Measurements from ENCODE around the gene EEF1AKMT2. TPM values are rescaled to one million over a fixed set of nuclear protein-coding genes. Genes with fewer than 3 reads are reported as not detected.

Gene EEF1AKMT2
- total and polyA plus RNA-seq, 2 of the 13 experiments (the other 11 are each of a cell fraction or from before 2014, with no cell fraction given), result 11.3 to 19.3 TPM

DNA sequence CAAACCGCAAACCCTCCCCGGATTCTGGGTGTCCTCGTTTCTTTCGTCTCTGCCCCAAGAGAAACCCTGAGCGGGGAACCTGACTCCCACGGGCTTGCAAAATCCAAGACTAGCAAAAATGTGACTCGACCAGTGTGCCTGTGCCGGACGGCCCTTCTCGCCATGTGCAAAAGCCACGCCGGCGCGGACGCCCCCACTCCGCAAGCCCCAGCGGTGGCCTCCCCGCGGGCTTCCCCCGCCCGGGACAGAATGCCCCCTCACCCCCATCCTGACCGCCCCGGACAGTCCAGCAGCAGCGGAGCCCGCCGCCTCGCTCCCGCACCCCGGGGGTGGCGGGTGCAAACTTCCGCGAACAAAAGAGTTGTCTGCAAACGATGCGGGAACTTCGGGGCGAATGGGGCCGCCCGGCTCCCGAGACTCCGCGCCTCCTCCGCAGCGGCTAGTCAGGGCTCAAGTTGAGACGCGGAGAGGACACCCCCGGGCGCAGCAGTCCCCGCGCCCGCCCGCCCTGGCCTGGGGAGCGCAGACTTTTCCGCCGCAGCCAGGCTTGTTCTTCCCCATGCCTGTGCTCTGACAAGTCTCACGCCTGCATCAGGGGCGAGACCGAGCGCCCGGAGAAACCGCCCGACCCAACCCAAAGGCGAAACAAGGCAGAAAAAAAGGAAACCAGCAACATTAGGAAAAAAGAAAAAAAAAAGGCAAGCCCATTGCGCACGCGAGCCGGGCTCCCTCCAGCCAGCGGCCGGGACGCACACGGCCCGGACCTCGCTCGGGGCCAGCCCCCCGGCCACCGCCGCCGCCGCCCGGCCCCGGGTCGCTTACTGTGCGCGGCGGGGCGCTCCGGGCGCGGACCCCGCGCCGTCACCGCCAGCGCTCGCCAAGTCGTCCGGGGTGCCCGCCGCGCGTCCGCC lies 48.2 kb downstream of the EEF1AKMT2 start (continued):
- TF ChIP-seq KDM3A (CRISPR knock-in tag; IDR thresholded peaks at IDR 0.05; ENCODE audit: low read depth) (no peak), CHD2 (IDR thresholded peaks at IDR 0.05; ENCODE audit: low read depth, low read length) (no peak), HMG20B (CRISPR knock-in tag; conservative IDR thresholded peaks at IDR 0.05) (no peak), ZFP41 (CRISPR knock-in tag; IDR thresholded peaks at IDR 0.05; ENCODE audit: borderline replicate concordance) (no peak), ZNF841 (CRISPR knock-in tag; IDR thresholded peaks at IDR 0.05; ENCODE audit: borderline replicate concordance) (no peak), NR2F2 (IDR thresholded peaks at IDR 0.05; ENCODE audit: borderline replicate concordance, low read depth) (no peak), ZNF224 (CRISPR knock-in tag; IDR thresholded peaks at IDR 0.05) (no peak), SAP130 (CRISPR knock-in tag; IDR thresholded peaks at IDR 0.05; ENCODE audit: low read depth) (no peak), ZNF160 (CRISPR knock-in tag; IDR thresholded peaks at IDR 0.05) (no peak), ZNF263 (CRISPR knock-in tag; IDR thresholded peaks at IDR 0.05) (no peak), KLF11 (CRISPR knock-in tag; IDR thresholded peaks at IDR 0.05) (no peak), MED1 (CRISPR knock-in tag; IDR thresholded peaks at IDR 0.05) (no peak), MYC (CRISPR knock-in tag; IDR thresholded peaks at IDR 0.05; ENCODE audit: borderline replicate concordance) (peak; percentile 57), ZNF792 (CRISPR knock-in tag; IDR thresholded peaks at IDR 0.05) (no peak), RFXANK (CRISPR knock-in tag; IDR thresholded peaks at IDR 0.05) (no peak), ATM (IDR thresholded peaks at IDR 0.05; ENCODE audit: borderline replicate concordance) (no peak)
- TF ChIP-seq, protein P1, sequence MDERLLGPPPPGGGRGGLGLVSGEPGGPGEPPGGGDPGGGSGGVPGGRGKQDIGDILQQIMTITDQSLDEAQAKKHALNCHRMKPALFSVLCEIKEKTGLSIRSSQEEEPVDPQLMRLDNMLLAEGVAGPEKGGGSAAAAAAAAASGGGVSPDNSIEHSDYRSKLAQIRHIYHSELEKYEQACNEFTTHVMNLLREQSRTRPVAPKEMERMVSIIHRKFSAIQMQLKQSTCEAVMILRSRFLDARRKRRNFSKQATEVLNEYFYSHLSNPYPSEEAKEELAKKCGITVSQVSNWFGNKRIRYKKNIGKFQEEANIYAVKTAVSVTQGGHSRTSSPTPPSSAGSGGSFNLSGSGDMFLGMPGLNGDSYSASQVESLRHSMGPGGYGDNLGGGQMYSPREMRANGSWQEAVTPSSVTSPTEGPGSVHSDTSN (CRISPR knock-in tag; IDR thresholded peaks at IDR 0.05), result no peak
- TF ChIP-seq, protein P2, sequence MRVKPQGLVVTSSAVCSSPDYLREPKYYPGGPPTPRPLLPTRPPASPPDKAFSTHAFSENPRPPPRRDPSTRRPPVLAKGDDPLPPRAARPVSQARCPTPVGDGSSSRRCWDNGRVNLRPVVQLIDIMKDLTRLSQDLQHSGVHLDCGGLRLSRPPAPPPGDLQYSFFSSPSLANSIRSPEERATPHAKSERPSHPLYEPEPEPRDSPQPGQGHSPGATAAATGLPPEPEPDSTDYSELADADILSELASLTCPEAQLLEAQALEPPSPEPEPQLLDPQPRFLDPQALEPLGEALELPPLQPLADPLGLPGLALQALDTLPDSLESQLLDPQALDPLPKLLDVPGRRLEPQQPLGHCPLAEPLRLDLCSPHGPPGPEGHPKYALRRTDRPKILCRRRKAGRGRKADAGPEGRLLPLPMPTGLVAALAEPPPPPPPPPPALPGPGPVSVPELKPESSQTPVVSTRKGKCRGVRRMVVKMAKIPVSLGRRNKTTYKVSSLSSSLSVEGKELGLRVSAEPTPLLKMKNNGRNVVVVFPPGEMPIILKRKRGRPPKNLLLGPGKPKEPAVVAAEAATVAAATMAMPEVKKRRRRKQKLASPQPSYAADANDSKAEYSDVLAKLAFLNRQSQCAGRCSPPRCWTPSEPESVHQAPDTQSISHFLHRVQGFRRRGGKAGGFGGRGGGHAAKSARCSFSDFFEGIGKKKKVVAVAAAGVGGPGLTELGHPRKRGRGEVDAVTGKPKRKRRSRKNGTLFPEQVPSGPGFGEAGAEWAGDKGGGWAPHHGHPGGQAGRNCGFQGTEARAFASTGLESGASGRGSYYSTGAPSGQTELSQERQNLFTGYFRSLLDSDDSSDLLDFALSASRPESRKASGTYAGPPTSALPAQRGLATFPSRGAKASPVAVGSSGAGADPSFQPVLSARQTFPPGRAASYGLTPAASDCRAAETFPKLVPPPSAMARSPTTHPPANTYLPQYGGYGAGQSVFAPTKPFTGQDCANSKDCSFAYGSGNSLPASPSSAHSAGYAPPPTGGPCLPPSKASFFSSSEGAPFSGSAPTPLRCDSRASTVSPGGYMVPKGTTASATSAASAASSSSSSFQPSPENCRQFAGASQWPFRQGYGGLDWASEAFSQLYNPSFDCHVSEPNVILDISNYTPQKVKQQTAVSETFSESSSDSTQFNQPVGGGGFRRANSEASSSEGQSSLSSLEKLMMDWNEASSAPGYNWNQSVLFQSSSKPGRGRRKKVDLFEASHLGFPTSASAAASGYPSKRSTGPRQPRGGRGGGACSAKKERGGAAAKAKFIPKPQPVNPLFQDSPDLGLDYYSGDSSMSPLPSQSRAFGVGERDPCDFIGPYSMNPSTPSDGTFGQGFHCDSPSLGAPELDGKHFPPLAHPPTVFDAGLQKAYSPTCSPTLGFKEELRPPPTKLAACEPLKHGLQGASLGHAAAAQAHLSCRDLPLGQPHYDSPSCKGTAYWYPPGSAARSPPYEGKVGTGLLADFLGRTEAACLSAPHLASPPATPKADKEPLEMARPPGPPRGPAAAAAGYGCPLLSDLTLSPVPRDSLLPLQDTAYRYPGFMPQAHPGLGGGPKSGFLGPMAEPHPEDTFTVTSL (CRISPR knock-in tag; IDR thresholded peaks at IDR 0.05; ENCODE audit: borderline replicate concordance), result no peak
- TF ChIP-seq, protein P3, sequence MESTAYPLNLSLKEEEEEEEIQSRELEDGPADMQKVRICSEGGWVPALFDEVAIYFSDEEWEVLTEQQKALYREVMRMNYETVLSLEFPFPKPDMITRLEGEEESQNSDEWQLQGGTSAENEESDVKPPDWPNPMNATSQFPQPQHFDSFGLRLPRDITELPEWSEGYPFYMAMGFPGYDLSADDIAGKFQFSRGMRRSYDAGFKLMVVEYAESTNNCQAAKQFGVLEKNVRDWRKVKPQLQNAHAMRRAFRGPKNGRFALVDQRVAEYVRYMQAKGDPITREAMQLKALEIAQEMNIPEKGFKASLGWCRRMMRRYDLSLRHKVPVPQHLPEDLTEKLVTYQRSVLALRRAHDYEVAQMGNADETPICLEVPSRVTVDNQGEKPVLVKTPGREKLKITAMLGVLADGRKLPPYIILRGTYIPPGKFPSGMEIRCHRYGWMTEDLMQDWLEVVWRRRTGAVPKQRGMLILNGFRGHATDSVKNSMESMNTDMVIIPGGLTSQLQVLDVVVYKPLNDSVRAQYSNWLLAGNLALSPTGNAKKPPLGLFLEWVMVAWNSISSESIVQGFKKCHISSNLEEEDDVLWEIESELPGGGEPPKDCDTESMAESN (CRISPR knock-in tag; conservative IDR thresholded peaks at IDR 0.05), result no peak
- TF ChIP-seq, protein P4, sequence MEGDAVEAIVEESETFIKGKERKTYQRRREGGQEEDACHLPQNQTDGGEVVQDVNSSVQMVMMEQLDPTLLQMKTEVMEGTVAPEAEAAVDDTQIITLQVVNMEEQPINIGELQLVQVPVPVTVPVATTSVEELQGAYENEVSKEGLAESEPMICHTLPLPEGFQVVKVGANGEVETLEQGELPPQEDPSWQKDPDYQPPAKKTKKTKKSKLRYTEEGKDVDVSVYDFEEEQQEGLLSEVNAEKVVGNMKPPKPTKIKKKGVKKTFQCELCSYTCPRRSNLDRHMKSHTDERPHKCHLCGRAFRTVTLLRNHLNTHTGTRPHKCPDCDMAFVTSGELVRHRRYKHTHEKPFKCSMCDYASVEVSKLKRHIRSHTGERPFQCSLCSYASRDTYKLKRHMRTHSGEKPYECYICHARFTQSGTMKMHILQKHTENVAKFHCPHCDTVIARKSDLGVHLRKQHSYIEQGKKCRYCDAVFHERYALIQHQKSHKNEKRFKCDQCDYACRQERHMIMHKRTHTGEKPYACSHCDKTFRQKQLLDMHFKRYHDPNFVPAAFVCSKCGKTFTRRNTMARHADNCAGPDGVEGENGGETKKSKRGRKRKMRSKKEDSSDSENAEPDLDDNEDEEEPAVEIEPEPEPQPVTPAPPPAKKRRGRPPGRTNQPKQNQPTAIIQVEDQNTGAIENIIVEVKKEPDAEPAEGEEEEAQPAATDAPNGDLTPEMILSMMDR (CRISPR knock-in tag; IDR thresholded peaks at IDR 0.05), result no peak
